Activated T-helper 9 cell treated with anti-CD3 and anti-CD28 coated beads, Interleukin-2, amount 50 U/mL, for 16 hours (primary cell): Measurements from ENCODE around the gene ARPC5.

Source experiments
- DNase-seq: peaks from one replicate; pipeline ENCODE4 v3.0.0-alpha.2; 2020; ENCODE audit warnings: low read depth

The ARPC5 gene

DNA sequence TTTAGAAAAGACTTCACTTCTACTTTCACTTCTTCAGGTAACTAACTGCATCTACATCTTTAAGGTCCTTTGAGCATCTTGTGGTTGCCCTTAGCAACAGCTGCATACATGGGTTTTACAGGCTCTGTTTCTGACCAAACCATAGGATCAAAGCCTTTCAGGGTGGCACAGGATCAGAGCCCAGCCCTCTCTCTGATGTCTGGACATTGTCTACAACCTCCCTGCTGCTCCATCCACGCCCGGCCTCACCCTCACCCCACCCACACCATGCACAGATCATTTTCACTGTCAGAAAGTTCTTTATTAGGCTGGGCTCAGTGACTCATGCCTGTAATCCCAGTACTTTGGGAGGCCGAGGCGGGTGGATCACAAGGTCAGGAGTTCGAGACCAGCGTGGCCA lies 50.5 kb downstream of the ARPC5 start:
- DNase-seq = no peak

GRCh38 chr1:183584147-183584546 lies 51.4 kb downstream of the ARPC5 start:
- DNase-seq = no peak

GRCh38 chr1:183583466-183583865 lies 52.1 kb downstream of the ARPC5 start:
- DNase-seq = no peak

- DNase-seq = no peak
Observed at GRCh38 chr1:183582021-183582713, 53.4 kb downstream of the ARPC5 start.

GRCh38 chr1:183580281-183580682 lies 55.3 kb downstream of the ARPC5 start:
- DNase-seq = no peak

DNA sequence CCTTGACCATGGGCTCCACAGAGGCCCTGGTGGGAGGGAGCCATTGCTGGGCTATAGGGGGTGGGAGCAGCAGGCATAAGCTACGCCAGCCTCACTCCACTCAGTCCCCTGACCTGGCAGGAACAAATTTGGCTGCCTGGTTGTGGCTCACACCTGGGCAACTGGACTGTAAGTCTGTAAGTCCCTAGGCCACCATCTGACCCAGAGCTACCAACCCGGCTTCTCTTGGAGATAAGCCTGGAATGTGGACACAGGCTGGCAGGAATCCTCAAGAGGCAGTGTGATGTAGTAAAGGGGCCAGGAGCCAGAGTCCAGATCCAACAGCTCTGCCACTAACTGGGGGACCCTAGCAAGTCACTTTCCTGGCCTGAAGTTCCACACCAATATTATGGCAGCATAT lies 56.7 kb downstream of the ARPC5 start:
- DNase-seq = no peak

GRCh38 chr1:183577897-183578465 lies 57.6 kb downstream of the ARPC5 start:
- no peak for DNase-seq

- no peak for DNase-seq
Observed at GRCh38 chr1:183576537-183576936, 59.0 kb downstream of the ARPC5 start.

- DNase-seq = no peak
Observed at GRCh38 chr1:183575606-183576005, 60.0 kb downstream of the ARPC5 start.

DNA sequence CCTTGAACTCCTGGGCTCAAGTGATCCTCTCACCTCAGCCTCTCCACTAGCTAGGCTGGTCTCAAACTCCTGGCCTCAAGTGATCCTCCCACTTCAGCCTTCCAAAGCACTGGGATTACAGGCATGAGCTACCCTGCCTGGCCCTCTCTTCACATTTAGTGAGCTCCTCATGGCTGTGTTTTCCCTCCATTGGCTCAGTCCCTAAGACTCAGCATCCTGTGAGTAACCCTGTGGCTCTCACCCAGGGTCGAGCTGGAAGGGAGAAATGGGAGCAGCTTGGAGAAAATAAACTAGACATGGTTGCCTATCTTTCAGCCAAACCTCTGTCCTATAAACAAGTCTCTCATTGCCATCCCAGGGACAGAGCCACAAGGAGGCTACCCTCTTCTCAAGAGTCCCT lies 62.9 kb downstream of the ARPC5 start:
- DNase-seq = no peak

GRCh38 chr1:183571678-183572268 lies 63.8 kb downstream of the ARPC5 start:
- no peak for DNase-seq
